ENCODE results near the gene CBL. TPM values are rescaled to one million over a fixed set of nuclear protein-coding genes. Genes with fewer than 3 reads are reported as not detected.
A peak's percentile ranks its signal among the peaks of the same experiment; 100 is the strongest.

The CBL gene
- total RNA-seq, 2 donors from 2014 or later, result 8.5 to 14.5 TPM

- no peaks in the 10 kb centered on the region for H3K36me3 ChIP-seq
- H3K27me3 ChIP-seq, result no peaks in the 10 kb centered on the region
- no peak overlapping the region for H3K27ac ChIP-seq
- H3K4me3 ChIP-seq, result no peak overlapping the region
- no peaks in the 10 kb centered on the region for H3K9me3 ChIP-seq
- no peak for DNase-seq (ENCODE audit: low spot score)
- peaks cover 0 to 15% of the 10 kb centered on the region in 2 donors for H3K4me1 ChIP-seq
- no peak for TF ChIP-seq CTCF (IDR thresholded peaks at IDR 0.05)
These were observed 144.2 kb downstream of the CBL start for GRCh38 chr11:119350302-119350701.

GRCh38 chr11:119351232-119351631 lies 145.1 kb downstream of the CBL start:
- Histone ChIP-seq H3K4me1 (peaks cover 0 to 25% of the 10 kb centered on the region in 2 donors), H3K36me3 (no peaks in the 10 kb centered on the region), H3K27ac (no peak overlapping the region), H3K9me3 (no peaks in the 10 kb centered on the region), H3K27me3 (no peaks in the 10 kb centered on the region), H3K4me3 (no peak overlapping the region)
- no peak for TF ChIP-seq CTCF (IDR thresholded peaks at IDR 0.05)
- no peak for DNase-seq (ENCODE audit: low spot score)

DNA sequence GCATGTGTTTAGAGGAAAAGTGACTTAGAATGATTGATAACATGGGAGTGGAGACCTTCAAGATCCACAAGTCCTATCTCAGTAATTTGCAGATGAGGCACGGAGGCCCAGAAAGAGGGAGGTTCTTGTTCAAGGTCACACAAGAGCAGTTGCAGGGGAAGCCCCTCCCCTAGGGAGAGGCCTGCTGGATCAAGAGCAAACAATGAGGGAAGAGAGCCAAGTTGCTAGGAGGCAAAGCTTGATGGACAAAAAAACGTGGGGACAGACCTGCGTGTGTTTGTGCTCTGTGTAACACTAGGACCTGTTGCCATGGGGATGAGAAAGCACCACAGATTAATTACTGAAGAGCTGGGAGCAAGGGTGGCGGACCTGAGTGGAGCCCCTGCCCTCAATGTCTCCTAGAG lies 146.7 kb downstream of the CBL start:
- Histone ChIP-seq H3K27me3 (no peaks in the 10 kb centered on the region), H3K36me3 (peaks cover 10% of the 10 kb centered on the region), H3K27ac (peak overlapping the region; percentile 60 to 67), H3K9me3 (no peaks in the 10 kb centered on the region), H3K4me1 (peaks cover 0 to 41% of the 10 kb centered on the region in 2 donors), H3K4me3 (no peak overlapping the region)
- no peak for DNase-seq (ENCODE audit: low spot score)
- TF ChIP-seq CTCF (IDR thresholded peaks at IDR 0.05), result no peak

DNA sequence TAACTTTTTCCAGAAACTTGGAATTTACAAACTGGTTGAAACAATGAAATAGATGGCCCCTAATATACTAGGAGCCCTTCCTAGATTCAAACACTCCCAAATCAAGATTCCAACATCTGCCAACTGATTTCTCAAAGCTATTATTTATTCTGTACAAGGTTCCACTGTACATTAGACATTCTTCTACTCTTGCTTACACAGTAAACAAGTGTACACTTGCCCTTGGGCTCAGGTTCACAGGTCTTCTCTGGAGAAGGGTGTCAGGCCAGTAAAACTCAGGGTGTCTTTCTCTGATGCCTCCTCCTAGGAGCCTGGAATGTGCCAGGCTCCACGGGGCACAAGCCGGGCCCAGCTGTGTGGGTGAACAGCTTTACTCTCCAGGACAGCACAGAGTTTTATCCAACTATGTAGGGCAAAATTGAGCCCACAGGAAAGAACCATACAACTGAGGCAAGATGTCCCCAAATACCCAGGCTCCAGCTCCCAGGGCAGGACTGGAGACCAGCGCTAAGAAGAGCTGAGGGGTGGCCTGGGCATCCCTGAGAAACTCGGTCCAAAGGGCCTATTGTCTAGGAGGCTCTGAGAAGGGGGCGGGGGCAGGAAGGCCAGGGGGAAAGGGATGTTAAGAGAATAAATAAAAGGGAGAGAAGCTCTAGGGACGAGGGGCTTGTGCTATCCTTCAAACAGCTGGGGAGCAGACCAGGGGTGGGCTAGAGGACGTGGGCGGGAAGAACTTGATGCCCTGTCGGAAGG lies 149.1 kb downstream of the CBL start:
- Histone ChIP-seq H3K4me1 (peaks cover 0 to 50% of the 10 kb centered on the region in 2 donors), H3K36me3 (peaks cover 30% of the 10 kb centered on the region), H3K4me3 (no peak overlapping the region), H3K9me3 (no peaks in the 10 kb centered on the region), H3K27ac (peak overlapping the region; percentile 81 to 82), H3K27me3 (no peaks in the 10 kb centered on the region)
- no peak for DNase-seq (ENCODE audit: low spot score)
- TF ChIP-seq CTCF (IDR thresholded peaks at IDR 0.05), result no peak

DNA sequence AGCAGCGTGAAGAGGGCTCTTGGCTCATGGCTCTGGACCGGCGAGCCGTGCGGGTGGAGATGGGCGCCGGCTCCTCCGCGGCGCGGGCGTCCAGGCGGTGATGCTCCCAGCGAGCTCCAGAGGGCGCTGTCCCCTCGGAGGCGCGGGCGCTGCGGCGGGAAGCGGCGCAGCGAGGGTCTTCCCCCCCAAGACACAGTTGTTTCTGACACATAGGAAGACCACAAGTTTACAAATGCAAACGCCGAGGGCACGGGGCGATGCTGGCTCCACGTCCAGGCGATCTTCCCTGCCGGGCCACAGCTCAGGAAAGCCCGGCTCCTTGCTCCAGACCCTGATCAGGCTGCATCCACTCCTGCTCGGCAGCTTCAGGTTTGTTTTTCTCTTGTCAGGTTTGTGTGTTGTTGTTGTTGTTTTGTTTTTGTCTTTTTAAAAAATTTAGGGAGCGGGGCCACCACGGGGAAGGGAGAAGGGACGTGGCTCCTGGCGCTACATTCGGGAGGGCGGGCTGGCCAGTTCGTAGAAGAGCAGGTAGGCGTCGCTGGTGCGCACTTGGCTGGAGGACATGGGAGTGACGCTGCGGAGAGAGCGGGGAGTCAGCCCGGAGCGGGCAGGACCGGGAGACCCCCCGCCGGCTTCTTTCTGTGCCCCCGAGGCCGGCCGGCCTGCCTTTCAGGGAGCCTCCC lies 150.4 kb downstream of the CBL start:
- Histone ChIP-seq H3K9me3 (no peaks in the 10 kb centered on the region), H3K27ac (peak overlapping the region; percentile 81 to 82), H3K4me1 (peaks cover 0 to 58% of the 10 kb centered on the region in 2 donors), H3K27me3 (no peaks in the 10 kb centered on the region), H3K36me3 (peaks cover 30% of the 10 kb centered on the region), H3K4me3 (peak overlapping the region; percentile 36 to 55)
- TF ChIP-seq CTCF (IDR thresholded peaks at IDR 0.05), result peak; percentile 93 to 94
- DNase-seq (ENCODE audit: low spot score), result peak; percentile 86

Measured in right atrium auricular region (tissue), 2 donors.